Stimulated activated CD8-positive, alpha-beta memory T cell treated with anti-CD3 and anti-CD28 coated beads, Interleukin-12 subunit alpha, Interleukin-12 subunit beta, amount 100 ng/mL, for 24 hours (primary cell): Measurements from ENCODE around the gene MACROD1.

Source experiments
- DNase-seq: peaks from one replicate; pipeline ENCODE4 v3.0.0-alpha.2; 2020; ENCODE audit errors: extremely low read depth

MACROD1 gene

GRCh38 chr11:64015935-64016845, 149.7 kb downstream of the MACROD1 start:
- DNase-seq = no peak

GRCh38 chr11:64015510-64015909, 150.4 kb downstream of the MACROD1 start:
- no peak for DNase-seq

DNA sequence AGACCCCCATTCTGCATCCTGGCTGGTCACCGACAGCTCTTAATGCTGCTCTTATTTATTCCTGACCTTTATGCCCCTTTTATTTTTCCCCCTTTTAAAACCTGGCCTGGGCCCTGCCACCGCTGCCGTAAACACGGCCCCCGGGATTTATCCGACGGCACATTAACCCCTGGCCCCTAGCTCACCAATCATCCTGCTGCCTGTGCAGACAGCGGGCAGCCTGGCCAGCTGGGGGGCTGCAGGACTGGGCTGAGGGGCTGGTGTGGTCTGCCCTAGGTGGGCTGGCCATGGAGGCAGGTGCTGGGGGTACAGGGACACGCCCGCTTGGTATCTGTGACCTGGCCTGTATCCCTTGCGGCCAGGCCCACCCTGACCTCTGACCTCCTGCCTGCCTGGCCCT, 151.6 kb downstream of the MACROD1 start:
- DNase-seq = no peak

DNA sequence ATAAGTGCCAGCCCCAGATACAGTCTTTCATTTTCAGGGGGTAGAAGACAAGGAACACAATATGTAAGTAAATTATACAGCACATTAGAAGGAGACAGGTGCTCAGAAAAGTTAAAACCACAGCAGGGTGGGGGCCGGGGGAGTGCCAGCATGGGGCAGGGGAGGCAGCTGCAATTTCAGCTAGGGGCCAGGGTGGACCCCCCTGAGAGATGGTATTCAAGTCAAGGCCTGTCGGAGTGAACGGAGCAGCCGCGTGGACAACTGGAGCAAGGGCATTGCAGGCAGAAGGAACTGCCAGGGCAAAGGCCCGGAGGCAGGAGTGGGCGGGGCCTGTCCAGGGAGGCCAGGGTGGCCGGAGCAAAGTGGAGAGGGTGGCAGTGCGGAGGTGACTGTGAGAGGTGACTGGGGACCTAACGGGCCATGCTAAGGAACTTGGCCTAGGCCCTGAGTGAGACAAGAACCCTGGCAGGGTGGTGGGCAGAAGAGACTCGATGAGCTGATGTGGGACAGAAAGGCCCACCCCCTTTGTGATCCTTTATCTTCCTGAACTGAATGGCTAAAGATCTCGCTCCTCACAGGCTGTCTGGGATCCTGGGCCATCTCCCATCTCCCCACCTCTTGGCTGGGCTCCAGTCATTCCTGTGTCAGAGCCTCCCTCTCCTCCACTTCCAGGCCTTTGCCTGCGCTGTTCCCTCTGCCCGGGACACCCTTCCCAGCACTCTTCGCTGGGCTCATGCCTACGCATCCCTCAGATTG, 152.6 kb downstream of the MACROD1 start:
- DNase-seq = no peak

DNA sequence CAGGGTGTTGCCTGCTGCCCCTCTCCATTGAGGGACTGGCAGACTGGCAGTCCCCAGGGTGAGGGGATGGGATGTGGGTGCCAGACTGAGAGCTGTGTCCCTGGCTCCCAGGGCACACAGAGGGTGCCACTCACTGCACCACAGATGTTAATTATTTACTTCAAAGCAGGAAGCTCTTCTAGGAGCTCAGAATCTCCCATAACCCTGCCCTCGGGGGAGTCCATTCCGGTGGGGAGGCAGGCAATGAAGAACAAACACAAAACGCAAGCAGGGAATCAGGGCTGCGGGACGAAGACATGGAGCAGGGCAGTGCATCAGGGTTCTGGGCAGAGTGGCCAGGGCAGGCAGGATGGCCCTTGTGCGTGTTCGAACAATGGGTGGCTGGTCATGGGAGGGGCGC, 154.5 kb downstream of the MACROD1 start:
- DNase-seq = no peak

DNA sequence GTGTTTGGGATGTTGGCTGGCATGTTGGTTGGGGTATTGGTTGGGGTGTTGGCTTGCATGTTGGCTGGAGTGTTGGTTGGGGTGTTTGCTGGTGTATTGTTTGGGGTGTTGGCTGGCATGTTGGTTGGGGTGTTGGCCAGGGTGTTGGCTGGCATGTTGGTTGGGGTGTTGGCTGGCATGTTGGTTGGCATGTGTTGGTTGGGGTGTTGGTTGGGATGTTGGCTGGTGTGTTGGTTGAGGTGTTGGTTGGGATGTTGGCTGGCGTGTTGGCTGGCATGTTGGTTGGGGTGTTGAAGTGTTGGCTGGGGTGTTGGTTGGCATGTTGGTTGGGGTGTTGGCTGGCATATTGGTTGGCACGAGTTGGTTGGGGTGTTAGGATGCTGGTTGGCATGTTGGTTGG, 155.1 kb downstream of the MACROD1 start:
- DNase-seq = no peak

GRCh38 chr11:64009710-64010109, 156.2 kb downstream of the MACROD1 start:
- no peak for DNase-seq

DNA sequence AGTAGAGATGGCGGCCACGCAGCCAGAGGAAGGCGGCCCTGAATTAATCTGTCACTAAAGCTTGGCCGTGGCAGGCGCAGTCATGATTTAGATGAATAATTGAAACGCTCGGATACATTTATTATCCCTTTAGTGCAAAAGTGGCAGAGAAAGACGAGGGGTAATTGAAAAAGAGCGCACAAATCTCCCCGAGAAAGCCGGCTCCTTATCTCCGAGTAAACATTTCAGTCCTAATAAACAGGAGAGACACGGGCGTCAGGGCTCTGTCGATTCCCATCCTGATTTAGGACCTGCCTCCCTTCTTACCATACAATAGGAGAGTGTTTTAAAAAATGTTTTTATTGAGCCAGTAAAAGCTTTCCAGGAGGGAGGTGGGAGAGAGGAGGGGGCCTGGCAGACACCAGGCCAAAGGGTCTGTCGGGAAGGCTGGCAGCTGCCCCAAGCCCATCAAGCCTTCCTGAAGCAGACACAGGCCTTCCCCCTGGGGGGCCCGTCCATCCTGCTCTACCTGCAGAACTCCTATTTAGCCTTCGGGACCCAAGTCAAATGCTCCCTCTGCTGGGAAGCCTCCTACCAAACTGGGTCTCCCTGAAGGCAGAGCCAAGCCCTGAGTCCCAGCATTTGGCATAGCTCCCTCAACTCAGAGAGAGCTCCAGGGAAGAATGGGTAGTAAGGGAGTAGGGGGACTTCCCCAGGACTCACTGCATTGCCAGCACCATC, 156.8 kb downstream of the MACROD1 start:
- DNase-seq = no peak

DNA sequence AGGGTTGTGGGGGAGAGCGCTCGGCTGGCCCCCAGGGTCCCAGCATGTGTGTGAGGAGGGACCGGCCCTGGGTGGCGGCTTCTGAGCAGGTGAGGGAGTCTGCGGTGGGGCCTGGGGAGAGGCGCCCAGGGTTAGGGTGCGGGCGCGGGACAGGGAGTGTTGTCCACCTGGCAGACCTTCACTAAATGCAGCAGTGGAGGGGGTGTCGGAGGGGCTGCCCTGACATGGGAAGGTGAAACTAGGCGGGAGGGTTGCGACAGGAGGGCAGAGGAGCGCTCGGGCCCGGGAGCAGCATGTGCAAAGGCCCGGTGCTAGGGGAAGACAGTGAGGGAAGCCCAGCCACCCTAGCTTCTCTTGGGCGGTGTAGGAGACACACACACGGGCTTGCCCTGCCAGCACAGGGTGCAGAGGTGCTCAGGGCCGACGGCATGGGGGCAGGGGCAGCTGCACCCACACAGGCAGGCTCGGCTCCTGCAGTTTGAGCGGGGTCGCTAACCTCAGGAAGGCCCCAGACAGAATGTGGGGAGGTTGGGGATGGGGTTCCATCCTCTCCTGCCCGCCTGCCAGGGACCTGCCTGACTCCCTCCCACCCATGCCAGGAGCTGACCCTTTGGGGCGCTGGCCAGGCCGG, 157.5 kb downstream of the MACROD1 start:
- DNase-seq = no peak

DNA sequence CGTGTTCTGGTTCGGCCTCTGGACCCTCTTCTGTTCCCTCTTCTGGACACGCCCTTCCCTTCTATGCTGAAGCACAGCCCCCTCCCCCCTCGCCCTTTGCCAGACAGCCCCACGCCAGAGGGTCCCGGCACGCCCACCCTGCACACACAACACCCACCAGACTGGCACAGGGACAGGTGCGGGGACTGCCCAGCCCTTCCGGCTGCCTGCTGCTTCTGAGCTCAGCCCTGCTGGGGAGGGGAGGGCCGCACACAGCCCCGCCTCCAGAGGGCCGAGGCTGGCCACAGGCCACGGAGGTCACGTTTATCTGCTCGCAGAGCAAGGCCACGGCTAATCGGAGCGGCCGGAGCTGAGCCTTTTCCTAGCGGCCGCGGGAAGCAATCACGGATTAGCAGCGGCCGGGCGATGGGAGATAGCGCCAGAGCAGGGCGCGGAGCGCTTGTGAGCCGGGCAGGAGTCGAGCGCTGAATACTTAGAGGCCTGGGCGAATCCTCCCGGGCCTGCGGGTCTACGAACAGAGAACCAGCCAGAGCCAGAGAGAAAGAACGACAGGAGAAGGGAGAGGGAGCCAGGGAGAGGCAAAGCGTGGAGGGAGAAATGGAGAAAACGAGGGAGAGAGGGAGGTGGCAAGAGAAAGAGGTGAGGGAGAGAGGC, 158.2 kb downstream of the MACROD1 start:
- DNase-seq = no peak

DNA sequence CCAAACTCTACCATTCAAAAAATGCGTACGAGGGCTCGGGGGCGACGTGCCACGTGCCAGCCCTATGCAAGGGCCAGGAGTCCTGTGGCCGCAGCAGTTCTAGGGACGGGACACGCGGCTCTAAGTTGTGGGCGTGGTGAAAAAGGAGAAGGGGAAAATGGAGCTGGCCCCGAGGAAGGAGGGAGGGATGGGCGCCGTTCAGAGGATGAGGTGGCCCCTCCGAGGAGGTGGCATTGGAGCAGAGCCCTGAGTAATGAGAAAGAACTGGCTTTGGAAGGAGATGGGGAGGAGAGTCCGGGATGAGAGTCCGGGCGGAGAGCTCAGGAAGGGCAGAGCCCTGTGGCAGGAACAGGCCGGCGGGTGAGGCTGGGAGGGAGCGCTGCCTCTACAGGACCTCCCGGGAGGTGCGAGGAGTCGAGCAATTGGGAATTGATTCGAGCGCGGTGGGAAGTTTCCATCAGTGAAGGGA, 158.7 kb downstream of the MACROD1 start:
- DNase-seq = no peak

- DNase-seq = no peak
These were observed 159.5 kb downstream of the MACROD1 start for GRCh38 chr11:64006398-64006797.

DNA sequence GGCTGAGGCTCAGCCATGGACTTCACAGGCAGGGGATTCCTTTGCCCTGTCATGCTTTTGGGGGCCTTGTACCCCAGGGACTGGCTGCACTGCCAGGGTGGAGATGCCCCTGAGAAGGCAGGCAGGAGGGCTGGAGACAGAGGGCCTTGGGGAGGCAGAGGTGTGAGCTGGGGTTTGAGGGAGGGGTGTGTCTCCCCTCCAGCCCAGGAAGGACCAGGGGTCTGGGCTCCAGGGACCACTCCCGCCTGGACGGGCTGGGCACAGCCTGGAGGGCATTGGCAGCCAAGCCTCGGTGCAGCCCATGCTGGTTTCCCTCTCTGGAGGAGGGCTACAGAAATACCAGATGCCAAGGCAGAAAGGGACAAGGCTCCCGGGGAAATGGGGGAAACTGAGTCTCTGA, 160.2 kb downstream of the MACROD1 start:
- no peak for DNase-seq

DNA sequence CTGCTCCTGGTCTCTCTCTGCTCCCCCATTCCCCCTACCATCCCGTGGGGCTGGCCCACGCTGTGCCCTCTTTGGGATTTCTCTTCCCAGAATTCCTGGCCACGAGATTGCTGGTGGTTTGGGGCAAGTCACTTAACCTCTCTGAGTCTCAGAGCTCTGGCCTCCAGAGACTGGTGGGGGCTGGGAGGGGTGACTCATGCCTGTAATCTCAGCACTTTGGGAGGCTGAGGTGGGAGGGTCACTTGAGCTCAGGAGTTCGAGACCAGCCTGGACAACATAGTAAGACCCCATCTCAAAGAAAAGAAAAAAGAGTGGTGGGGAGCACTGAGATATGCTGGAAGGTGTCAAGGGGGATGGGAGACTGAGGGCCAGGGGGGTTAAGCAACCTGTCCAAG, 161.3 kb downstream of the MACROD1 start:
- DNase-seq = no peak

DNA sequence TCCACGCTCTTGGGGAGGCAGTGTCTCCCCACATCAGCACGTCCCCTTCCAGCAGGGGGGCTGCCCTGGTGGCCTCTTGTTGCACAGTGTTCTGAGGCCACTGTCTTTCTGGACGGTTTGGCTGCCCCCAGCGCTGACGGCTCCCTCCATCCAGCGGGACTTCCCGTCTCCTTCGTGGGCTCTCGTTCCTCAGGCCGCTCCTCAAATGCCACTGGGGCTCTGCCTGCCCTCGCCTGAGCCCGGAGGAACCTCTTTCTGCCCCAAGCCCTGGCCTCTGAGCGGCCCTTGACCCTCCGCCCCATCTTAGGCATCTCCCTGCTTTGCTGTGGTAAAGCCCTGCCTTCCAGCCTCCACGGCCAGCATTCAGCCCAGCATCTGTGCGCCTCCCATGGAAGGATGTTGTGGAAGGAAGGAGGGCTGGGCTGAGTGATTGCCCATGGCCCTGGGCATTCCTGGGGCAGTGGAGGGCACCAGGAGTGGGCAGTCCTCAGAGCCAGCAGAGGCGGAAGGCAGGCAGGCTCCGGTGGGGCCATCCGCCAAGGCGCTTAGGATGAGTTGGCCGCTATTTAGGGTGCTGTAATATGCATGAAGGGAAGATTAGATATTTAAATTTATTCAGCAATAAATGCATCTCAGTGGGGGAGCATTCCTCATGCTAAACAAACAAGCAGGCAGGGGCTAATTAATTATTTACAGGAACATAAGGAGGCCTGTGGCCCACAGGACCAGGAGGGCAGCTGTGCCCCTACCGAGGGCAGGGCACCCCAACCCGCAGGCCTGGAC, 161.9 kb downstream of the MACROD1 start:
- no peak for DNase-seq

GRCh38 chr11:64001484-64002420, 164.2 kb downstream of the MACROD1 start:
- DNase-seq = no peak

- no peak for DNase-seq
These were observed 165.0 kb downstream of the MACROD1 start for GRCh38 chr11:64000740-64001483.

GRCh38 chr11:64000026-64000739, 165.7 kb downstream of the MACROD1 start:
- DNase-seq = peak; percentile 42
